Measurements from ENCODE around the gene ACP7. TPM values are rescaled to one million over a fixed set of nuclear protein-coding genes. Genes with fewer than 3 reads are reported as not detected.

The ACP7 gene
- total and polyA plus RNA-seq, 10 of the 15 experiments (the other 5 are each of a cell fraction or from before 2014, with no cell fraction given), result not detected

DNA sequence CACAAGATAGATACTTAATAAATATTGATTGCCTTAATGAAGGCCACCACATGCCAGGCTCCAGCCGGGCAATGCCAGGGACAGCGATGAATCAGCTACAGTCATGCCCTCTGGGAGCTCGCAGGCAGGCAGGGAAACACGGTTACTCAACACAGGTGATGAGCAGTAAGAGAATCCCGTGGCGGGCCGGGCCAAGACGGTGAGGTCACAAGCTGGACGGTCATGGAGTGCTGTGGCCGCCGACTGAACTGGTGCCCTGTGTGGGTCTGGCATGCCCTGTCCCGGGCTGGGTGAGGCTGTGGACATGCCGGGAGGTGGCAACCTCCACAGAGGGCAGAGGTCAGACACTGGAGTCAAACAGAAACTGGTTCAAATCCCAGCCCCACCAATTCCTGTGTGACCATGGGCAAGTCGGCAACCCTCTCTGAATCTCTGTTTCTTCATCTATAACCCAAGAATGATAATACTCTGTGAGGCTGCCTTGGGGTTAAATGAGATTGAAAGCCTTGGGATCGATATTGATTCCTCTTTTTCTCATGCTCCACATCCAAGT, 28.2 kb downstream of the ACP7 start:
- no peak for DNase-seq (ENCODE audit: low read depth, low spot score)
- no TSS peak for BruUV-seq (replicated peaks)
- POLR2A ChIA-PET, result no interaction called here
- Histone ChIP-seq H2AFZ (ENCODE audit: control insufficient read depth, low read depth, low read length) (no peak overlapping the region), H3K36me3 (ENCODE audit: control insufficient read depth in 2 of 2, insufficient read depth in 2 of 2, low read length in 1 of 2) (no peaks in the 10 kb centered on the region), H3K27ac (ENCODE audit: control insufficient read depth, insufficient read depth) (no peak overlapping the region), H3K9me3 (replicated peaks; ENCODE audit: control insufficient read depth, insufficient read depth, low read length) (no peaks in the 10 kb centered on the region), H3K9ac (ENCODE audit: control insufficient read depth, insufficient read depth, low read length) (no peak overlapping the region), H3K4me1 (ENCODE audit: control insufficient read depth, insufficient read depth, low read length) (no peaks in the 10 kb centered on the region), H3K4me3 (no peak overlapping the region), H3K27me3 (replicated peaks in 1 of 2; ENCODE audit: control insufficient read depth in 2 of 2, insufficient read depth in 2 of 2, low read length in 1 of 2) (no peaks in the 10 kb centered on the region; a peak in 1 of 4 replicates), H4K20me1 (ENCODE audit: control insufficient read depth, insufficient read depth) (no peaks in the 10 kb centered on the region), H3K79me2 (ENCODE audit: control insufficient read depth, insufficient read depth, low read length) (no peaks in the 10 kb centered on the region), H3K4me2 (ENCODE audit: control insufficient read depth, insufficient read depth) (no peak overlapping the region)
- RAD21 ChIA-PET (ENCODE audit: unreplicated experiment), result interaction anchor here (0.6 kb wide), 1 partner anchor 151 kb away, joined by 4 read pairs; no protein-coding TSS in a partner anchor
- SMC1A ChIA-PET (ENCODE audit: uncharacterized antibody, unreplicated experiment), result no interaction called here
- intact Hi-C loops (cut with micrococcal nuclease; ENCODE audit: unreplicated experiment), result loop anchor here (5.0 kb wide), 1 partner anchor 150 kb away; no protein-coding TSS in a partner anchor
- CTCF ChIA-PET, result interaction anchor here (0.7 to 3.3 kb wide), 3 partner anchors 89 to 299 kb away, joined by 3 to 20 read pairs (median 3); no protein-coding TSS in a partner anchor
- TF ChIP-seq IRF4 (IDR thresholded peaks at IDR 0.05; ENCODE audit: low read depth, low read length) (no peak), SIN3A (IDR thresholded peaks at IDR 0.05; ENCODE audit: low read depth, low read length) (no peak), FOXK2 (IDR thresholded peaks at IDR 0.05) (no peak), FOS (IDR thresholded peaks at IDR 0.05; ENCODE audit: borderline replicate concordance, extremely low read depth, insufficient read length) (no peak), HDAC2 (IDR thresholded peaks at IDR 0.05) (no peak), SPI1 (IDR thresholded peaks at IDR 0.05; ENCODE audit: borderline replicate concordance, insufficient read depth, low read depth, low read length) (no peak), YY1 (IDR thresholded peaks at IDR 0.05; ENCODE audit: low read depth, low read length) (no peak), RFX5 (IDR thresholded peaks at IDR 0.05; ENCODE audit: low read depth, low read length) (no peak), NFYA (IDR thresholded peaks at IDR 0.05; ENCODE audit: borderline replicate concordance, low read depth, low read length) (no peak), POLR2AphosphoS2 (IDR thresholded peaks at IDR 0.05; ENCODE audit: low read depth, low read length) (no peak)
- TF ChIP-seq, protein P1, sequence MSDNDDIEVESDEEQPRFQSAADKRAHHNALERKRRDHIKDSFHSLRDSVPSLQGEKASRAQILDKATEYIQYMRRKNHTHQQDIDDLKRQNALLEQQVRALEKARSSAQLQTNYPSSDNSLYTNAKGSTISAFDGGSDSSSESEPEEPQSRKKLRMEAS (IDR thresholded peaks at IDR 0.05; ENCODE audit: low read depth, low read length), result no peak
- TF ChIP-seq, protein P2, sequence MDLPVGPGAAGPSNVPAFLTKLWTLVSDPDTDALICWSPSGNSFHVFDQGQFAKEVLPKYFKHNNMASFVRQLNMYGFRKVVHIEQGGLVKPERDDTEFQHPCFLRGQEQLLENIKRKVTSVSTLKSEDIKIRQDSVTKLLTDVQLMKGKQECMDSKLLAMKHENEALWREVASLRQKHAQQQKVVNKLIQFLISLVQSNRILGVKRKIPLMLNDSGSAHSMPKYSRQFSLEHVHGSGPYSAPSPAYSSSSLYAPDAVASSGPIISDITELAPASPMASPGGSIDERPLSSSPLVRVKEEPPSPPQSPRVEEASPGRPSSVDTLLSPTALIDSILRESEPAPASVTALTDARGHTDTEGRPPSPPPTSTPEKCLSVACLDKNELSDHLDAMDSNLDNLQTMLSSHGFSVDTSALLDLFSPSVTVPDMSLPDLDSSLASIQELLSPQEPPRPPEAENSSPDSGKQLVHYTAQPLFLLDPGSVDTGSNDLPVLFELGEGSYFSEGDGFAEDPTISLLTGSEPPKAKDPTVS (IDR thresholded peaks at IDR 0.05; ENCODE audit: low read depth, low read length), result no peak
- WGBS (ENCODE audit: insufficient coverage, insufficient replicate concordance, low lambda C conversion rate, missing lambda C conversion rate), result 39% methylated on average over 15 of the region's 15 CpGs
- no peak for FAIRE-seq
- in situ Hi-C loops (cut with MboI), result no loop called here
- ATAC-seq, result no peak
